H1 (cell line): ENCODE results near the gene GPR143.

Experiments
- EP300 ChIP-seq, 2 experiments: IDR thresholded peaks; 1 replicate in 1 of 2; 2 replicates in 1 of 2; pipeline ENCODE4 v1.6.1; 2011 to 2012; ENCODE audit warnings: low read depth in 2 of 2, low read length in 2 of 2, mild to moderate bottlenecking in 2 of 2, borderline replicate concordance in 1 of 2, inconsistent platforms in 1 of 2, moderate library complexity in 1 of 2
- FOSL1 ChIP-seq: IDR thresholded peaks from 2 replicates; pipeline ENCODE4 v1.6.1; 2011; ENCODE audit warnings: mild to moderate bottlenecking, low read depth, low read length, moderate library complexity; ENCODE audit not compliant: insufficient read depth
- HDAC2 ChIP-seq, 2 experiments: fragments of 300-600 bp in 1 of 2; sonication (generic) in 1 of 2; IDR thresholded peaks; 2 replicates each; pipeline ENCODE4 v1.6.1; 2011 to 2012; ENCODE audit warnings: low read depth in 2 of 2, low read length in 2 of 2, mild to moderate bottlenecking in 2 of 2, moderate library complexity in 2 of 2, borderline replicate concordance in 1 of 2, inconsistent platforms in 1 of 2
- JUND ChIP-seq: IDR thresholded peaks from 2 replicates; pipeline ENCODE4 v1.6.1; 2011; ENCODE audit warnings: mild to moderate bottlenecking, improper control_type of control experiment, low read length
- NRF1 ChIP-seq: IDR thresholded peaks from 2 replicates; pipeline ENCODE4 v1.6.1; 2011; ENCODE audit warnings: mild to moderate bottlenecking, low read depth, low read length, improper control_type of control experiment
- POLR2A ChIP-seq, 2 experiments: IDR thresholded peaks; 1 replicate in 1 of 2; 2 replicates in 1 of 2; pipeline ENCODE4 v1.6.1; 2011; ENCODE audit warnings: low read depth in 2 of 2, low read length in 2 of 2, mild to moderate bottlenecking in 2 of 2; ENCODE audit errors: control extremely low read depth in 1 of 2
- POLR2AphosphoS5 ChIP-seq: IDR thresholded peaks from 2 replicates; pipeline ENCODE4 v1.6.1; 2011; ENCODE audit warnings: low read depth, low read length
- RAD21 ChIP-seq, 2 experiments: IDR thresholded peaks in 1 of 2; conservative IDR thresholded peaks in 1 of 2; 2 replicates each; pipeline ENCODE4 v1.6.1; 2011; ENCODE audit warnings: low read depth in 2 of 2, low read length in 2 of 2, improper control_type of control experiment in 1 of 2, inconsistent platforms in 1 of 2, mild to moderate bottlenecking in 1 of 2, moderate library complexity in 1 of 2
- RFX5 ChIP-seq: IDR thresholded peaks from 2 replicates; pipeline ENCODE4 v1.6.1; 2011; ENCODE audit warnings: low read depth, low read length, improper control_type of control experiment, borderline replicate concordance
- RNF2 ChIP-seq: fragments of 200-900, 300-1000 bp; sonication (generic); IDR thresholded peaks from 2 replicates; pipeline ENCODE4 v1.7.1; 2016; ENCODE audit warnings: borderline replicate concordance, low read depth, mild to moderate bottlenecking, antibody characterized with exemption, low read length; ENCODE audit not compliant: poor library complexity, severe bottlenecking; ENCODE audit errors: missing control alignments
- TAF1 ChIP-seq: IDR thresholded peaks from 2 replicates; pipeline ENCODE4 v1.6.1; 2011; ENCODE audit warnings: mild to moderate bottlenecking, low read depth, low read length
- ZNF274 ChIP-seq: IDR thresholded peaks from 2 replicates; pipeline ENCODE4 v1.7.0; 2012; ENCODE audit warnings: low read length, borderline replicate concordance; ENCODE audit errors: extremely low read depth
- TF ChIP-seq, protein P1 (sequence below), 3 experiments: IDR thresholded peaks; 1 replicate in 2 of 3; 2 replicates in 1 of 3; pipeline versions ENCODE4 v1.5.1 to v1.6.1; 2011; ENCODE audit warnings: low read length in 3 of 3, mild to moderate bottlenecking in 3 of 3, inconsistent platforms in 2 of 3, low read depth in 1 of 3, moderate library complexity in 1 of 3; ENCODE audit not compliant: insufficient read depth in 1 of 3; ENCODE audit errors: control extremely low read depth in 1 of 3
- TF ChIP-seq, protein P2 (sequence below): IDR thresholded peaks from 2 replicates; pipeline ENCODE4 v1.6.1; 2011; ENCODE audit warnings: low read depth, mild to moderate bottlenecking, low read length; ENCODE audit not compliant: insufficient read depth

DNA sequence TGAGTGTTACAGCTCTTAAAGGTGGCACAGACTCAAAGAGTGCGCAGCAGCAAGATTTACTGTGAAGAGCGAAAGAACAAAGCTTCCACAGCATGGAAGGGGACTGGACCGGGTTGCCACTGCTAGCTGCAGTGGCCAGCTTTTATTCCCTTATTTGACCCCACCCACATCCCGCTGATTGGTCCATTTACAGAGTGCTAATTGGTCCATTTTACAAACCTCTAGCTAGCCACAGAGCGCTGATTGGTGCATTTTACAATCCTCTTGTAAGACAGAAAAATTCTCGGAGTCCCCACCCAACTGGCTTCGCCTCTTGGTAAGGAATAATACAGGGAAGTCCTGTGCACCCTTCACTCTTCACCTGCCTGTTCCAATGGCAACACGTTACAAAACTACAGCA lies 18.7 kb upstream of the GPR143 start:
- TF ChIP-seq RFX5 (no peak), FOSL1 (no peak), ZNF274 (no peak), POLR2AphosphoS5 (no peak), TAF1 (no peak), POLR2A (IDR thresholded peaks at IDR 0.05; ENCODE audit: control extremely low read depth in 1 of 2, low read depth in 2 of 2, low read length in 2 of 2) (no peak), RAD21 (IDR thresholded peaks at IDR 0.05 in 1 of 2, conservative IDR thresholded peaks at IDR 0.05 in 1 of 2; ENCODE audit: low read depth in 2 of 2, low read length in 2 of 2) (no peak), EP300 (IDR thresholded peaks at IDR 0.05; ENCODE audit: borderline replicate concordance in 1 of 2, low read depth in 2 of 2, low read length in 2 of 2) (no peak), NRF1 (no peak), HDAC2 (IDR thresholded peaks at IDR 0.05; ENCODE audit: borderline replicate concordance in 1 of 2, low read depth in 2 of 2, low read length in 2 of 2) (no peak), JUND (no peak), RNF2 (no peak)
- TF ChIP-seq, protein P1, sequence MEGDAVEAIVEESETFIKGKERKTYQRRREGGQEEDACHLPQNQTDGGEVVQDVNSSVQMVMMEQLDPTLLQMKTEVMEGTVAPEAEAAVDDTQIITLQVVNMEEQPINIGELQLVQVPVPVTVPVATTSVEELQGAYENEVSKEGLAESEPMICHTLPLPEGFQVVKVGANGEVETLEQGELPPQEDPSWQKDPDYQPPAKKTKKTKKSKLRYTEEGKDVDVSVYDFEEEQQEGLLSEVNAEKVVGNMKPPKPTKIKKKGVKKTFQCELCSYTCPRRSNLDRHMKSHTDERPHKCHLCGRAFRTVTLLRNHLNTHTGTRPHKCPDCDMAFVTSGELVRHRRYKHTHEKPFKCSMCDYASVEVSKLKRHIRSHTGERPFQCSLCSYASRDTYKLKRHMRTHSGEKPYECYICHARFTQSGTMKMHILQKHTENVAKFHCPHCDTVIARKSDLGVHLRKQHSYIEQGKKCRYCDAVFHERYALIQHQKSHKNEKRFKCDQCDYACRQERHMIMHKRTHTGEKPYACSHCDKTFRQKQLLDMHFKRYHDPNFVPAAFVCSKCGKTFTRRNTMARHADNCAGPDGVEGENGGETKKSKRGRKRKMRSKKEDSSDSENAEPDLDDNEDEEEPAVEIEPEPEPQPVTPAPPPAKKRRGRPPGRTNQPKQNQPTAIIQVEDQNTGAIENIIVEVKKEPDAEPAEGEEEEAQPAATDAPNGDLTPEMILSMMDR (IDR thresholded peaks at IDR 0.05; ENCODE audit: control extremely low read depth in 1 of 3, insufficient read depth in 1 of 3, low read depth in 1 of 3, low read length in 3 of 3): no peak
- TF ChIP-seq, protein P2, sequence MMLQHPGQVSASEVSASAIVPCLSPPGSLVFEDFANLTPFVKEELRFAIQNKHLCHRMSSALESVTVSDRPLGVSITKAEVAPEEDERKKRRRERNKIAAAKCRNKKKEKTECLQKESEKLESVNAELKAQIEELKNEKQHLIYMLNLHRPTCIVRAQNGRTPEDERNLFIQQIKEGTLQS: no peak
